Prostate gland (tissue), 2 donors: ENCODE results near the gene PPP1R11.

Experiments used
- POLR2A ChIP-seq: fragments of 450-650 bp; IDR thresholded peaks from one replicate; pipeline ENCODE4 v1.6.1; 2016; ENCODE audit warnings: antibody characterized with exemption, mild to moderate bottlenecking
- POLR2AphosphoS5 ChIP-seq: sonication (generic); formaldehyde crosslinking; IDR thresholded peaks from one replicate; pipeline ENCODE4 v1.6.1; 2017; ENCODE audit warnings: antibody characterized with exemption
- TF ChIP-seq, protein P1 (sequence below), 4 experiments: fragments of 200-600 bp in 2 of 4; fragments of 450-650 bp in 2 of 4; sonication (generic) in 2 of 4; IDR thresholded peaks; 1 replicate in 3 of 4; 2 replicates in 1 of 4; pipeline ENCODE4 v1.5.1; 2016 to 2019; ENCODE audit warnings: antibody characterized with exemption in 4 of 4, mild to moderate bottlenecking in 2 of 4, moderate library complexity in 2 of 4

DNA sequence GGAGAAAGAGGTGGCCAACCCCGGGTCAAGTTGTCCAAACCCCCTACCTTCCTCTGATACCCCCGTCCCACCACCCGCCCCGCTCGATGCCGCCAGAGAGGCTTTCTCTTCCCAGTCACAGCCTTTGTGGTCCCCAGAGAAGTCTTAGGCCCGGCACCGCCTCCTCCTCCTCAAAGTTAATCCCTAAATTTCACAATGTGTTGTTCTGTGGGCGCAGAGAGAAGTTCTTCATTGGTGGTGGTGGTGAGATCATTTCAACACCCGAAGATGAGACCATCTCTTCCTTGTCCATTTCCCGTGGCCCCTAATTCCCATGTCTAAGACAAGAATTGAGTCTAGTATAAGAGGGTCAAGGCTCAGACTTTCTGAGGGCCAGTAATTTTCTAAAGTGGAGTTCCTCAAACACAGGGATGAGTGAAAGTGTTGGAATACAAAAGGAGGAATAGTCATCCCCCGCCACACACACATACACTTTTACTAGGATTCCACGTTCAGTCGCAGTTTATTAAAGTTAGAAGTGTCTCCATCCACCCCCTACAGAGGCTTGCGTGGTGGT lies 35.5 kb downstream of the PPP1R11 start:
- TF ChIP-seq, protein P1, sequence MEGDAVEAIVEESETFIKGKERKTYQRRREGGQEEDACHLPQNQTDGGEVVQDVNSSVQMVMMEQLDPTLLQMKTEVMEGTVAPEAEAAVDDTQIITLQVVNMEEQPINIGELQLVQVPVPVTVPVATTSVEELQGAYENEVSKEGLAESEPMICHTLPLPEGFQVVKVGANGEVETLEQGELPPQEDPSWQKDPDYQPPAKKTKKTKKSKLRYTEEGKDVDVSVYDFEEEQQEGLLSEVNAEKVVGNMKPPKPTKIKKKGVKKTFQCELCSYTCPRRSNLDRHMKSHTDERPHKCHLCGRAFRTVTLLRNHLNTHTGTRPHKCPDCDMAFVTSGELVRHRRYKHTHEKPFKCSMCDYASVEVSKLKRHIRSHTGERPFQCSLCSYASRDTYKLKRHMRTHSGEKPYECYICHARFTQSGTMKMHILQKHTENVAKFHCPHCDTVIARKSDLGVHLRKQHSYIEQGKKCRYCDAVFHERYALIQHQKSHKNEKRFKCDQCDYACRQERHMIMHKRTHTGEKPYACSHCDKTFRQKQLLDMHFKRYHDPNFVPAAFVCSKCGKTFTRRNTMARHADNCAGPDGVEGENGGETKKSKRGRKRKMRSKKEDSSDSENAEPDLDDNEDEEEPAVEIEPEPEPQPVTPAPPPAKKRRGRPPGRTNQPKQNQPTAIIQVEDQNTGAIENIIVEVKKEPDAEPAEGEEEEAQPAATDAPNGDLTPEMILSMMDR (IDR thresholded peaks at IDR 0.05): no peak
- no peak for TF ChIP-seq POLR2A
- TF ChIP-seq POLR2AphosphoS5: no peak
